B cell (primary cell): ENCODE data around the gene PLEKHG4B. TPM values are rescaled to one million over a fixed set of nuclear protein-coding genes. Genes with fewer than 3 reads are reported as not detected.

Source experiments
- ATAC-seq: fragments of 200-7000 bp; cut with Tn5 transposase; one replicate; pipeline ENCODE4 v1.10.0; 2021; ENCODE audit warnings: low read depth, mild to moderate bottlenecking, moderate number of reproducible peaks, moderate library complexity
- CTCF ChIA-PET: fragments of 350-600 bp; sonication (Branson Sonifier 250); formaldehyde crosslinking; loops from one replicate; lab custom pipeline; 2021; ENCODE audit warnings: antibody characterized with exemption, inconsistent platforms; lab: Charles Lee
- POLR2A ChIA-PET: fragments of 350-600 bp; sonication (Branson Sonifier 250); formaldehyde crosslinking; loops from one replicate; lab custom pipeline; 2021; ENCODE audit warnings: antibody characterized with exemption; lab: Charles Lee
- DNase-seq: peaks from one replicate; pipeline ENCODE4 v3.0.0; 2013
- H2AFZ ChIP-seq: 2 replicates; pipeline ENCODE4 v1.6.1; 2012; ENCODE audit warnings: mild to moderate bottlenecking, low read depth, low read length; ENCODE audit not compliant: insufficient read depth, poor library complexity, severe bottlenecking
- H3K27ac ChIP-seq, 2 donors: 1 replicate in 1 of 2; 2 replicates in 1 of 2; pipeline ENCODE4 v1.5.1; 2012 to 2013; ENCODE audit warnings: low read length in 2 of 2, mild to moderate bottlenecking in 2 of 2, moderate library complexity in 1 of 2
- H3K27me3 ChIP-seq, 4 experiments: fragments of 200-600 bp in 1 of 4; sonication (generic) in 1 of 4; replicated peaks in 1 of 4; 1 replicate in 2 of 4; 2 replicates in 2 of 4; pipeline versions ENCODE4 v1.6.1 to v1.7.0; 2013 to 2016; ENCODE audit warnings: low read length in 3 of 4, mild to moderate bottlenecking in 2 of 4, mixed read lengths in 1 of 4, moderate library complexity in 1 of 4; ENCODE audit not compliant: insufficient read depth in 4 of 4, control insufficient read depth in 3 of 4; ENCODE audit errors: control extremely low read depth in 1 of 4
- H3K36me3 ChIP-seq, 2 experiments: replicated peaks in 1 of 2; 1 replicate in 1 of 2; 2 replicates in 1 of 2; pipeline versions ENCODE4 v1.6.1 to v1.7.1; 2013; ENCODE audit warnings: low read length in 1 of 2; ENCODE audit not compliant: insufficient read depth in 2 of 2, control insufficient read depth in 1 of 2; ENCODE audit errors: control extremely low read depth in 1 of 2, extremely low read depth in 1 of 2
- H3K4me1 ChIP-seq, 2 donors: fragments of 200-600 bp in 1 of 2; sonication (generic) in 1 of 2; 1 replicate in 1 of 2; 2 replicates in 1 of 2; pipeline versions ENCODE4 v1.5.1 to v1.6.1; 2013 to 2017; ENCODE audit warnings: low read length in 2 of 2; ENCODE audit not compliant: control insufficient read depth in 2 of 2, insufficient read depth in 2 of 2
- H3K4me2 ChIP-seq: replicated peaks from 2 replicates; pipeline ENCODE3; 2012; ENCODE audit warnings: mild to moderate bottlenecking, low read depth, low read length; ENCODE audit not compliant: poor library complexity, severe bottlenecking
- H3K4me3 ChIP-seq, 5 experiments: fragments of 200-600 bp in 1 of 5; sonication (generic) in 1 of 5; 1 replicate in 3 of 5; 2 replicates in 2 of 5; pipeline versions ENCODE4 v1.5.1 to v1.7.0; 2011 to 2016; ENCODE audit warnings: low read length in 4 of 5, mild to moderate bottlenecking in 4 of 5, low read depth in 2 of 5, control low read depth in 1 of 5, moderate library complexity in 1 of 5; ENCODE audit not compliant: insufficient read depth in 1 of 5; ENCODE audit errors: control extremely low read depth in 1 of 5, extremely low read depth in 1 of 5
- H3K79me2 ChIP-seq: fragments of 200-600 bp; sonication (generic); one replicate; pipeline ENCODE4 v1.6.0; 2016; ENCODE audit warnings: low read length; ENCODE audit not compliant: control insufficient read depth, insufficient read depth
- H3K9ac ChIP-seq: fragments of 200-600 bp; sonication (generic); 2 replicates; pipeline ENCODE4 v1.6.1; 2017; ENCODE audit warnings: mild to moderate bottlenecking, low read length, moderate library complexity
- H3K9me3 ChIP-seq, 3 donors: one replicate each; pipeline versions ENCODE4 v1.6.1 to v1.7.1; 2013; ENCODE audit warnings: low read length in 2 of 3; ENCODE audit not compliant: control insufficient read depth in 2 of 3, insufficient read depth in 1 of 3; ENCODE audit errors: control extremely low read depth in 1 of 3
- H4K20me1 ChIP-seq: 2 replicates; pipeline ENCODE4 v1.6.0; 2012; ENCODE audit warnings: mild to moderate bottlenecking, low read length; ENCODE audit not compliant: insufficient read depth, control insufficient read depth, poor library complexity, severe bottlenecking
- H3K27ac Mint-ChIP-seq: one replicate; pipeline ENCODE4 v1.8.0; 2021; ENCODE audit warnings: mixed read lengths
- H3K27me3 Mint-ChIP-seq: one replicate; pipeline ENCODE4 v1.8.0; 2021; ENCODE audit warnings: mixed read lengths
- H3K4me1 Mint-ChIP-seq: one replicate; pipeline ENCODE4 v1.8.0; 2021; ENCODE audit warnings: mixed read lengths
- H3K4me3 Mint-ChIP-seq: one replicate; pipeline ENCODE4 v1.8.0; 2021; ENCODE audit warnings: mixed read lengths
- H3K9me3 Mint-ChIP-seq: one replicate; pipeline ENCODE4 v1.8.0; 2022; ENCODE audit warnings: mixed read lengths; ENCODE audit not compliant: insufficient read depth
- EZH2 ChIP-seq: IDR thresholded peaks from 2 replicates; pipeline ENCODE4 v1.6.1; 2012; ENCODE audit warnings: borderline replicate concordance, low read depth, mild to moderate bottlenecking, moderate library complexity, low read length; ENCODE audit not compliant: insufficient read depth, poor library complexity, severe bottlenecking
- WGBS: methylation state at CpG from one replicate; pipeline ENCODE4 v1.1.5; 2013; ENCODE audit warnings: missing lambda C conversion rate; ENCODE audit not compliant: insufficient coverage; 5-methylcytosine and 5-hydroxymethylcytosine counted together
- intact Hi-C: fragments of 100-400 bp; cut with micrococcal nuclease; formaldehyde crosslinking; loops from one replicate; pipeline ENCODE4 v1.10.0; 2022
- polyA plus RNA-seq: library from polyadenylated mRNA; depleted of rRNA; stranded (reverse); fragments of >200 nt; gene quantifications from 2 replicates; pipeline ENCODE4 v1.2.3, GENCODE V29; 2012
- total RNA-seq, 2 donors: library from RNA; stranded (reverse); fragments of 120-200 nt in 1 of 2; gene quantifications; 1 replicate in 1 of 2; 2 replicates in 1 of 2; pipeline versions ENCODE4 v1.2.3 to v1.2.4, GENCODE V29; 2013 to 2022
- TF ChIP-seq, protein P1 (sequence below): fragments of 200-600 bp; IDR thresholded peaks from one replicate; pipeline ENCODE4 v1.8.0; 2022; ENCODE audit warnings: antibody characterized with exemption, mild to moderate bottlenecking

The PLEKHG4B gene
- total and polyA plus RNA-seq, 2 donors (not counting 1 experiment from before 2014, with no cell fraction given): not detected

DNA sequence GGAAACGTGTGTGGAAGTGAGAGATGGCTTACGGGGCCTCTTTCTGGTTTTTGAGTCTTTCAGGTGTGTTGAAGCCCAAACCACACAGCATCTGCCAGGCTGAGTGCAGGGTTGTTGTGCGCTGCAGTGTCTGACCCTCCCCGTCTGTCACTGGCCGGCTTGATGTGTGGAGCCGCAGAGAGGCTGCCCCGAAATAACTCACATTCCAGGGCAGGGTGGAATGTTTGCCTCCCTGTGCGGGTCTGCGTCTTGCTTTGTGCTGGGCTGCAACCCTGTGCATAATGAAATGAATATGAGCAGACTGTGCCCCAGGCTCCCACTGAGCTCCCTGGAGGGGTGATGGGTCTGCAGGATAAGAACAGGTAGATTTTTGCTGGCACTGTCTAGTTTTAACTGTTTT is 9.9 kb upstream of the PLEKHG4B start:
- no peaks in the 10 kb centered on the region for H3K4me1 ChIP-seq
- ChIA-PET POLR2A (no interaction called here), CTCF (no interaction called here)
- no peak overlapping the region for H3K27ac ChIP-seq
- H3K4me2 ChIP-seq: no peak overlapping the region
- intact Hi-C loops: no loop called here
- no peaks in the 10 kb centered on the region for H3K9me3 ChIP-seq
- ATAC-seq (no peak), DNase-seq (no peak)
- WGBS: 92% methylated on average over 9 of the region's 9 CpGs
- peaks cover 17% of the 10 kb centered on the region for H3K27me3 Mint-ChIP-seq
- H3K79me2 ChIP-seq: no peaks in the 10 kb centered on the region
- no peak overlapping the region for H3K27ac Mint-ChIP-seq
- no peak overlapping the region for H3K9ac ChIP-seq
- H3K4me1 Mint-ChIP-seq: no peaks in the 10 kb centered on the region
- no peaks in the 10 kb centered on the region for H3K9me3 Mint-ChIP-seq
- H2AFZ ChIP-seq: no peak overlapping the region
- H3K4me3 ChIP-seq: no peak overlapping the region
- H3K27me3 ChIP-seq: peaks cover 0 to 2% (median 0%) of the 10 kb centered on the region in 4 experiments
- TF ChIP-seq EZH2: no peak
- TF ChIP-seq, protein P1, sequence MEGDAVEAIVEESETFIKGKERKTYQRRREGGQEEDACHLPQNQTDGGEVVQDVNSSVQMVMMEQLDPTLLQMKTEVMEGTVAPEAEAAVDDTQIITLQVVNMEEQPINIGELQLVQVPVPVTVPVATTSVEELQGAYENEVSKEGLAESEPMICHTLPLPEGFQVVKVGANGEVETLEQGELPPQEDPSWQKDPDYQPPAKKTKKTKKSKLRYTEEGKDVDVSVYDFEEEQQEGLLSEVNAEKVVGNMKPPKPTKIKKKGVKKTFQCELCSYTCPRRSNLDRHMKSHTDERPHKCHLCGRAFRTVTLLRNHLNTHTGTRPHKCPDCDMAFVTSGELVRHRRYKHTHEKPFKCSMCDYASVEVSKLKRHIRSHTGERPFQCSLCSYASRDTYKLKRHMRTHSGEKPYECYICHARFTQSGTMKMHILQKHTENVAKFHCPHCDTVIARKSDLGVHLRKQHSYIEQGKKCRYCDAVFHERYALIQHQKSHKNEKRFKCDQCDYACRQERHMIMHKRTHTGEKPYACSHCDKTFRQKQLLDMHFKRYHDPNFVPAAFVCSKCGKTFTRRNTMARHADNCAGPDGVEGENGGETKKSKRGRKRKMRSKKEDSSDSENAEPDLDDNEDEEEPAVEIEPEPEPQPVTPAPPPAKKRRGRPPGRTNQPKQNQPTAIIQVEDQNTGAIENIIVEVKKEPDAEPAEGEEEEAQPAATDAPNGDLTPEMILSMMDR: no peak
- H4K20me1 ChIP-seq: no peaks in the 10 kb centered on the region
- H3K4me3 Mint-ChIP-seq: no peak overlapping the region
- no peaks in the 10 kb centered on the region for H3K36me3 ChIP-seq

DNA sequence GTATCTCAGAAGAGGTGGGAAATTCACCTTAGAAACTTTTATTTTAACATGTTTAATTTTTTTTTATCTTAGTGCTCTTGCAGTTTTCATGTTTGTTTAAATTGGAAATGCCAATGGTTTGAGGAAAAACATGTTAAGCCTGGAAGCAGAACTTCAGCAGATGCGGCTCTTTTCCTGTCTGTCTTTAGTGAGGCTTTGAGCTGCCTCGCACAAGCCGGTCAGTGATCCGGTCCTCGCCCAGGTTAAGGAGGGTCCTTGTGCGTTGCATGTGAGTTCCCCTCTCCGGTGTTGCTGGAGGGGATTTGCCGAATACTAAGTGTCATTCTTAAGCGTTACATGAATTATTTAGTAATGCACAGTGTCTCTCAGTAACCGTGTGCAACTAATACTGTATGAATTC is 9.4 kb upstream of the PLEKHG4B start:
- CTCF ChIA-PET: no interaction called here
- 72% methylated on average over 5 of the region's 10 CpGs for WGBS
- H3K27me3 Mint-ChIP-seq: peaks cover 20% of the 10 kb centered on the region
- no peak for ATAC-seq
- intact Hi-C loops: no loop called here
- no peaks in the 10 kb centered on the region for H3K4me1 Mint-ChIP-seq
- H3K4me3 Mint-ChIP-seq: no peak overlapping the region
- Histone ChIP-seq H3K27ac (no peak overlapping the region), H3K9me3 (no peaks in the 10 kb centered on the region), H4K20me1 (no peaks in the 10 kb centered on the region), H3K4me1 (no peaks in the 10 kb centered on the region), H2AFZ (no peak overlapping the region), H3K4me2 (no peak overlapping the region), H3K4me3 (no peak overlapping the region), H3K9ac (no peak overlapping the region), H3K36me3 (no peaks in the 10 kb centered on the region), H3K27me3 (peaks cover 0 to 2% (median 0%) of the 10 kb centered on the region in 4 experiments), H3K79me2 (no peaks in the 10 kb centered on the region)
- H3K27ac Mint-ChIP-seq: no peak overlapping the region
- DNase-seq: no peak
- no peaks in the 10 kb centered on the region for H3K9me3 Mint-ChIP-seq
- POLR2A ChIA-PET: no interaction called here
- TF ChIP-seq EZH2: no peak
- TF ChIP-seq, protein P1: no peak
